ENCODE results near the gene SRP68.
"Not testable (repeated sequence)": the region's sequence is repeated elsewhere in the genome, so short reads cannot be mapped to it uniquely, and the experiment has no call there.

The SRP68 gene

GRCh38 chr17:76076765-76077583 lies 4.7 kb upstream of the SRP68 start:
- peak; percentile 51 for DNase-seq

- DNase-seq, result peak; percentile 33
Observed at GRCh38 chr17:76076146-76076764, 3.9 kb upstream of the SRP68 start.

- DNase-seq, result peak; percentile 36
Observed at GRCh38 chr17:76075364-76076145, 3.2 kb upstream of the SRP68 start.

GRCh38 chr17:76074390-76075363 lies 2.4 kb upstream of the SRP68 start, which contains the start of gene GALR2:
Gene GALR2, plus strand, starts transcription at chr17:76074781. Its CDS starts 103 bp downstream, at chr17:76074884.
- no peak for DNase-seq

- DNase-seq, result peak; percentile 46
Observed at GRCh38 chr17:76071531-76072147, 678 bp downstream of the SRP68 start.

GRCh38 chr17:76065775-76066174 lies 6.5 kb downstream of the SRP68 start:
- no peak for DNase-seq

- no peak for DNase-seq
Observed at GRCh38 chr17:76063875-76064546, 8.3 kb downstream of the SRP68 start.

GRCh38 chr17:76058264-76058663 lies 14.1 kb downstream of the SRP68 start:
- not testable (repeated sequence) for DNase-seq

- no peak for DNase-seq
Observed at GRCh38 chr17:76056882-76057281, 15.4 kb downstream of the SRP68 start.

GRCh38 chr17:76054112-76054476 lies 18.2 kb downstream of the SRP68 start:
- no peak for DNase-seq

- DNase-seq, result no peak
Observed at GRCh38 chr17:76053246-76054111, 18.8 kb downstream of the SRP68 start.

GRCh38 chr17:76051561-76051960 lies 20.8 kb downstream of the SRP68 start:
- DNase-seq, result no peak

- no peak for DNase-seq
Observed at GRCh38 chr17:76050538-76051467, 21.5 kb downstream of the SRP68 start.

GRCh38 chr17:76049836-76050537 lies 22.3 kb downstream of the SRP68 start:
- DNase-seq, result no peak

- DNase-seq, result no peak
Observed at GRCh38 chr17:76049239-76049638, 23.1 kb downstream of the SRP68 start.

- no peak for DNase-seq
Observed at GRCh38 chr17:76048711-76049110, 23.6 kb downstream of the SRP68 start.

- DNase-seq, result no peak
Observed at GRCh38 chr17:76048025-76048605, 24.2 kb downstream of the SRP68 start.

GRCh38 chr17:76046064-76046463 lies 26.3 kb downstream of the SRP68 start:
- DNase-seq, result no peak
